ENCODE data around the gene MYH11.
"Not testable (repeated sequence)": the region's sequence is repeated elsewhere in the genome, so short reads cannot be mapped to it uniquely, and the experiment has no call there.

Gene MYH11

DNA sequence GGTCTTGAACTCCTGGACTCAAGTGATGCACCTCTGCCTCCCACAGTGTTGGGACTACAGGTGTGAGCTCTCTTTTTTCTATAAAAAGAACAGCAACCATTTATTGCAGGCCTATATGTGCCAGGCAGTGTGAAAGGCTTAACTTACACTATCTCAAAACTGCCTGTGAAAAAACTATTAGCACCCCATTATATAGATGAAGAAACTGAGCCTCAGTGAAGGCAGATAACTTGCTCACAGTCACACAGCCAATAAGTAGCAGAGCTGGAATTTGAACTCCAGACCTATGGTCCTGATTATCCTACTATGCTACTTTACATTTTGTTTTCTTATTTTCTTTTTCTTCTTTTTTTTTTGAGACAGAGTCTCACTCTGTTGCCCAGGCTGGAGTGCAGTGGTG is 191.7 kb downstream of the MYH11 start:
- DNase-seq (ENCODE audit: low read depth) = no peak
- TF ChIP-seq, protein P1, sequence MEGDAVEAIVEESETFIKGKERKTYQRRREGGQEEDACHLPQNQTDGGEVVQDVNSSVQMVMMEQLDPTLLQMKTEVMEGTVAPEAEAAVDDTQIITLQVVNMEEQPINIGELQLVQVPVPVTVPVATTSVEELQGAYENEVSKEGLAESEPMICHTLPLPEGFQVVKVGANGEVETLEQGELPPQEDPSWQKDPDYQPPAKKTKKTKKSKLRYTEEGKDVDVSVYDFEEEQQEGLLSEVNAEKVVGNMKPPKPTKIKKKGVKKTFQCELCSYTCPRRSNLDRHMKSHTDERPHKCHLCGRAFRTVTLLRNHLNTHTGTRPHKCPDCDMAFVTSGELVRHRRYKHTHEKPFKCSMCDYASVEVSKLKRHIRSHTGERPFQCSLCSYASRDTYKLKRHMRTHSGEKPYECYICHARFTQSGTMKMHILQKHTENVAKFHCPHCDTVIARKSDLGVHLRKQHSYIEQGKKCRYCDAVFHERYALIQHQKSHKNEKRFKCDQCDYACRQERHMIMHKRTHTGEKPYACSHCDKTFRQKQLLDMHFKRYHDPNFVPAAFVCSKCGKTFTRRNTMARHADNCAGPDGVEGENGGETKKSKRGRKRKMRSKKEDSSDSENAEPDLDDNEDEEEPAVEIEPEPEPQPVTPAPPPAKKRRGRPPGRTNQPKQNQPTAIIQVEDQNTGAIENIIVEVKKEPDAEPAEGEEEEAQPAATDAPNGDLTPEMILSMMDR (IDR thresholded peaks at IDR 0.05; ENCODE audit: control insufficient read depth, extremely low read depth, insufficient read depth) = no peak
- H3K4me3 ChIP-seq (ENCODE audit: low read depth, low read length) = no peak overlapping the region

DNA sequence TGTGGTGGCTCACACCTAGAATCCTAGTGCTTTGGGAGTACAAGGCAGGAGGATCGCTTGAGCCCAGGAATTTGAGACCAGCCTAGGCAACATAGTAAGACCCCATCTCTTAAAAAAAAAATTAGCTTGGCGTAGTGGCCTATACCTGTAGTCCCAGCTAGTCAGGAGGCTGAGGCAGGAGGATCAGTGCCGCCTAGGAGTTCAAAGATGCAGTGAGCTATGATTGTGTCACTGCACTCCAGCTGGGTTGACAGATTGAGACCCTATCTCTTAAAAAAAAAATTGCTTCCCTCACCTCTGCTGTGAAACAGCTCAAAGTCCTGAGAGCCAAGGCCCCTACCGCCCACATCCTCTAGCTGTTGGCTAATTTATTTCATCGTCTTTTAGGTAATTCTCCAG is 196.6 kb downstream of the MYH11 start:
- H3K4me3 ChIP-seq (ENCODE audit: low read depth, low read length) = no peak overlapping the region
- DNase-seq (ENCODE audit: low read depth) = no peak
- TF ChIP-seq, protein P1 (IDR thresholded peaks at IDR 0.05; ENCODE audit: control insufficient read depth, extremely low read depth, insufficient read depth) = no peak

DNA sequence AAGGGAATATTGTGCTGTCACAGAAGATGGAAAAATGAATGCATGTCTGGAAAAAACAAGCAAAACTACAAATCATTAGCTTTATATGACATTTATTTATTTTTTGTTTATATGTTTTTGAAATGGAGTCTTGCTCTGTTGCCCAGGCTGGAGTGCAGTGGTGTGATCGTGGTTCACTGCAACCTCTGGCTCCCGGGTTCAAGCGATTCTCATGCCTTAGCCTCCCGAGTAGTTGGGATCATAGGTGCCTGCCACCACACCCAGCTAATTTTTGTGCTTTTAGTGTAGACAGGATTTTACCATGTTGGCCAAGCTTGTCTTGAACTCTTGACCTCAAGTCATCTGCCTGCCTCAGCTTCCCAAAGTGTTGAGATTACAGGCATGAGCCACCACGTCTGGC is 198.3 kb downstream of the MYH11 start:
- H3K4me3 ChIP-seq (ENCODE audit: low read depth, low read length) = no peak overlapping the region
- TF ChIP-seq, protein P1 (IDR thresholded peaks at IDR 0.05; ENCODE audit: control insufficient read depth, extremely low read depth, insufficient read depth) = no peak
- DNase-seq (ENCODE audit: low read depth) = no peak

DNA sequence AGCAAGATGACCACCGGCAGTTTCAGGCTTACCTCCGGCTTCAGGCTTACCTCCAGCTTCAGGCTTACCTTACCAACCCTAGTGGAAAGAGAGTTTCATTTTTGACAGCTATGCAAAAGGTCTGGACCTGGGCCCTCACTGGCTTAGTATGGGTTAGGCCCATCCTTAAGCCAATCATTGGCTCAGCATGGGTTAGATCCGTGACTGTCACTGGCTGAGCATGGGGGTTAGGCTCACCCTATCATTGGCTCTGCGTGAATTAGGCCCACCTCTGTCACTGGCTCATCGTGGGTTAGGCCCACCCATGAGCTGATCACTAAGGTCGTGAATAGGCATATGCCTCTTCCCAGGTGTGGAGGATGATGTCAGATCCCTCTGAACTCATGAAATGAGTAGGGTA is 198.7 kb downstream of the MYH11 start:
- H3K4me3 ChIP-seq (ENCODE audit: low read depth, low read length) = no peak overlapping the region
- DNase-seq (ENCODE audit: low read depth) = no peak
- TF ChIP-seq, protein P1 (IDR thresholded peaks at IDR 0.05; ENCODE audit: control insufficient read depth, extremely low read depth, insufficient read depth) = no peak

DNA sequence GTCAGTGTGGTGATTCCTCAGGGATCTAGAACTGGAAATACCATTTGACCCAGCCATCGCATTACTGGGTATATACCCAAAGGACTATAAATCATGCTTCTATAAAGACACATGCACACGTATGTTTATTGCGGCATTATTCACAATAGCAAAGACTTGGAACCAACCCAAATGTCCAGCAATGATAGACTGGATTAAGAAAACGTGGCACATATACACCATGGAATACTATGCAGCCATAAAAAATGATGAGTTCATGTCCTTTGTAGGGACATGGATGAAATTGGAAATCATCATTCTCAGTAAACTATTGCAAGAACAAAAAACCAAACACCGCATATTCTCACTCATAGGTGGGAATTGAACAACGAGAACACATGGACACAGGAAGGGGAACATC is 201.3 kb downstream of the MYH11 start:
- not testable (repeated sequence) for H3K4me3 ChIP-seq (ENCODE audit: low read depth, low read length); DNase-seq (ENCODE audit: low read depth)

DNA sequence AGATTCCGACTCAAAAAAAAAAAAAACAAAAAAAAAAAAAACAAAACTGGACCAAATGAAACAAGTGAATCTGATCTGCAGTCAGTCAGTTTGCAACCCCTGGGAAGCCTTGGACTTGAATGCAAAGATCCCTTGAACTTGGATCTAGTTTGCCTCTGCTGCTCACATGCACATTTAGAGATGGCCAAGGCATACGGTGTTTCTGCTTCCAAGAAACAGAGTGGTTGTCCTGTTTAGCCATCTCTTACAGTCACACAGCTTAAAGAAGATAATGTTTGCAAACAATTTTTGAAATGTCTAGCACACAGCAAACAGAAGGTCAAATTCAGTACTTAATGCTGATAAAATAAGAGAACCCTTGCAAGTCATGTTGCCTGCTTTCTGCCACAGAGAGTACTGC is 202.2 kb downstream of the MYH11 start:
- DNase-seq (ENCODE audit: low read depth) = no peak
- no peak overlapping the region for H3K4me3 ChIP-seq (ENCODE audit: low read depth, low read length)
- TF ChIP-seq, protein P1 (IDR thresholded peaks at IDR 0.05; ENCODE audit: control insufficient read depth, extremely low read depth, insufficient read depth) = no peak

DNA sequence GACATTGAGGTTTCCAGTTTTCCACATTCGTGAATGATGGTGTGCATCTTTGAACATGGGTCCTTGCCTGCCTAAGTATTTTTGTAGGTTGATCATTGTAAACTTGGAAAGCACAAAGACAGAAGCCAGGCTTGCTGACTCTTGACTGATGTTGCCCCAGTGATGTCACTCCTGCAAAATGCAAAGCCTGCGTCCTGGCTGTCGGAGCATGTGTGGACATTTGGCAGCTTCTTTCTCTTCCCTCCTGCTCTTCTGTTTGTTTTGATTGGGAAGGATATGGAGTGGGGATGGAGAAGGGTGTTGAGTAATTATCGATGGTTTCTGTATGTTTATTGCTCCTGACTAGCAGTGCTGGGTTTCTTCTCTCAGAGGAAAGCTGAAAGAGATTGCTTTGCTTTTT is 203.6 kb downstream of the MYH11 start:
- no peak overlapping the region for H3K4me3 ChIP-seq (ENCODE audit: low read depth, low read length)
- TF ChIP-seq, protein P1 (IDR thresholded peaks at IDR 0.05; ENCODE audit: control insufficient read depth, extremely low read depth, insufficient read depth) = no peak

More for the DNA sequence above, 203.6 kb downstream of the MYH11 start:
- DNase-seq (ENCODE audit: low read depth) = peak; percentile 70

Measured in LNCaP clone FGC (cell line).